Stimulated activated CD8-positive, alpha-beta memory T cell treated with anti-CD3 and anti-CD28 coated beads, Interleukin-12 subunit alpha, Interleukin-12 subunit beta, amount 100 ng/mL, for 1 hour (primary cell): ENCODE results near the gene CDH13.

Experiments used
- DNase-seq: peaks from one replicate; pipeline ENCODE4 v3.0.0-alpha.2; 2020; ENCODE audit warnings: low read depth

CDH13 gene

GRCh38 chr16:82628711-82629110 lies 1.9 kb downstream of the CDH13 start:
- DNase-seq = no peak

GRCh38 chr16:82629441-82630027 lies 2.8 kb downstream of the CDH13 start:
- DNase-seq = no peak

- no peak for DNase-seq
These were observed 3.5 kb downstream of the CDH13 start for GRCh38 chr16:82630219-82630618.

- no peak for DNase-seq
These were observed 3.9 kb downstream of the CDH13 start for GRCh38 chr16:82630688-82631087.

- no peak for DNase-seq
These were observed 5.2 kb downstream of the CDH13 start for GRCh38 chr16:82631701-82632685.

- no peak for DNase-seq
These were observed 7.3 kb downstream of the CDH13 start for GRCh38 chr16:82633964-82634600.

GRCh38 chr16:82634955-82635610 lies 8.3 kb downstream of the CDH13 start:
- DNase-seq = no peak

- DNase-seq = no peak
These were observed 9.7 kb downstream of the CDH13 start for GRCh38 chr16:82636485-82636884.

- DNase-seq = no peak
These were observed 10.2 kb downstream of the CDH13 start for GRCh38 chr16:82636958-82637357.

GRCh38 chr16:82638095-82638798 lies 11.5 kb downstream of the CDH13 start:
- DNase-seq = no peak

GRCh38 chr16:82639263-82639662 lies 12.5 kb downstream of the CDH13 start:
- DNase-seq = no peak

- DNase-seq = peak; percentile 22
These were observed 13.0 kb downstream of the CDH13 start for GRCh38 chr16:82639666-82640336.

GRCh38 chr16:82641336-82641984 lies 14.7 kb downstream of the CDH13 start:
- no peak for DNase-seq

- DNase-seq = no peak
These were observed 16.4 kb downstream of the CDH13 start for GRCh38 chr16:82643136-82643535.

- no peak for DNase-seq
These were observed 17.3 kb downstream of the CDH13 start for GRCh38 chr16:82643936-82644630.

- DNase-seq = no peak
These were observed 19.7 kb downstream of the CDH13 start for GRCh38 chr16:82646504-82646903.

- no peak for DNase-seq
These were observed 23.0 kb downstream of the CDH13 start for GRCh38 chr16:82649766-82650165.

- no peak for DNase-seq
These were observed 24.0 kb downstream of the CDH13 start for GRCh38 chr16:82650804-82651203.

- no peak for DNase-seq
These were observed 25.3 kb downstream of the CDH13 start for GRCh38 chr16:82651921-82652601.
